DOHH2 (cell line): ENCODE data around the gene RPH3AL.
"Not testable (repeated sequence)": the region's sequence is repeated elsewhere in the genome, so short reads cannot be mapped to it uniquely, and the experiment has no call there.

Source experiments
- CTCF ChIP-seq: fragments of 200-600 bp; sonication (generic); IDR thresholded peaks from one replicate; pipeline ENCODE4 v1.5.1; 2014; ENCODE audit warnings: antibody characterized with exemption, mild to moderate bottlenecking, low read depth, low read length; ENCODE audit not compliant: poor library complexity, severe bottlenecking
- EZH2phosphoT487 ChIP-seq: fragments of 200-600 bp; sonication (generic); IDR thresholded peaks from 2 replicates; pipeline ENCODE4 v1.6.1; 2017; ENCODE audit warnings: borderline replicate concordance, mild to moderate bottlenecking, antibody characterized with exemption, low read length, moderate library complexity, mixed read lengths

DNA sequence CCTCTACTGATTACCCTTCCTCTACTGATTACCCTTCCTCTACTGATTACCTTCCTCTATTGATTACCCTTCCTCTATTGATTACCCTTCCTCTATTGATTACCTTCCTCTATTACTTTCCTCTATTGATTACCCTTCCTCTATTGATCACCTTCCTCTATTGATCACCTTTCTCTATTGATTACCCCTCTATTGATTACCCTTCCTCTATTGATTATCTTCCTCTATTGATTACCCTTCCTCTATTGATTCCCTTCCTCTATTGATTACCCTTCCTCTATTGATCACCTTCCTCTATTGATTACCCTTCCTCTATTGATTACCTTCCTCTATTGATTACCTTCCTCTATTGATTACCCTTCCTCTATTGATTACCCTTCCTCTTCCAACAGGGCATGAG, 108.7 kb downstream of the RPH3AL start:
- TF ChIP-seq CTCF, EZH2phosphoT487: not testable (repeated sequence)
